ENCODE data around the gene PTGES.

PTGES gene

DNA sequence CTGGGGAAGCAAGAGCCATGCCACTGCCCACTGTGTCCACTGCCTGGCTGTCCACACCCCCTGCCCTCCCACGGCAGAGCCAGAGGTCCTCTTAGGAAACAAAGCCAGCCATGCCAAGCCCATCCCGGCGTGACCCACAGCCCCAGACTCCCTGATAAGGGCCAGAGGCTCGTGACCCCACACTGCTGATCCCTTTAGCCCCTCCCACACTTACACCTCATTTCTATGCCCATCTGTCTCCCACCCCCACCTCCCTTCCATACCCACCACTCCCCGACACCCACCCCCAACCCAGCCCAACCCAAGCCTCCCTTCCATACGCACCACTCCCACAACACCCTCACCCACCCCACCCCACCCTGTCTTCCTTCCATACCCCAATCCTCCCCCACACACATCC lies 17.3 kb downstream of the PTGES start:
- no peak for TF ChIP-seq CTCF (IDR thresholded peaks at IDR 0.05; ENCODE audit: extremely low read depth, insufficient read depth, missing control alignments)
- DNase-seq (ENCODE audit: low spot score), result no peak
- in situ Hi-C loops (cut with MboI; ENCODE audit: low pct_unique_long_range_greater_than_20kb, low sequenced_read_pairs, unreplicated experiment), result loop anchor here (10.0 kb wide), 1 partner anchor 49 kb away; no protein-coding TSS in a partner anchor

DNA sequence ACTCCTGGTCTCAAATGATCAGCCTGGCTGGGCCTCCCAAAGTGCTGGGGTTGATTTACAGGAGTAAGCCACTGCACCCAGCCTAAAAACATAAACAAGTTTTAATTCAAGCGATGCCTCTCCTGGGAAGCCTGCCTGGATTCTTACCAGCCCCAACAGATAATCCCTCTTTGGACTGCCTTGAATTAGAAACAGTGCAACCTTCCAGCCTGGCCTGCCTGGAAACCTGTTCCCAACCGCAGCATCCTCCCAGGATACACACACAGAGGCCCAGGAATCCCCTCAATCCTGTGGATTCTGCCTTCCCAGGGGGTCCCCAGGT lies 19.2 kb downstream of the PTGES start:
- in situ Hi-C loops (cut with MboI; ENCODE audit: low pct_unique_long_range_greater_than_20kb, low sequenced_read_pairs, unreplicated experiment), result loop anchor here (10.0 kb wide), 1 partner anchor 51 kb away; no protein-coding TSS in a partner anchor
- DNase-seq (ENCODE audit: low spot score), result no peak
- no peak for TF ChIP-seq CTCF (IDR thresholded peaks at IDR 0.05; ENCODE audit: extremely low read depth, insufficient read depth, missing control alignments)

DNA sequence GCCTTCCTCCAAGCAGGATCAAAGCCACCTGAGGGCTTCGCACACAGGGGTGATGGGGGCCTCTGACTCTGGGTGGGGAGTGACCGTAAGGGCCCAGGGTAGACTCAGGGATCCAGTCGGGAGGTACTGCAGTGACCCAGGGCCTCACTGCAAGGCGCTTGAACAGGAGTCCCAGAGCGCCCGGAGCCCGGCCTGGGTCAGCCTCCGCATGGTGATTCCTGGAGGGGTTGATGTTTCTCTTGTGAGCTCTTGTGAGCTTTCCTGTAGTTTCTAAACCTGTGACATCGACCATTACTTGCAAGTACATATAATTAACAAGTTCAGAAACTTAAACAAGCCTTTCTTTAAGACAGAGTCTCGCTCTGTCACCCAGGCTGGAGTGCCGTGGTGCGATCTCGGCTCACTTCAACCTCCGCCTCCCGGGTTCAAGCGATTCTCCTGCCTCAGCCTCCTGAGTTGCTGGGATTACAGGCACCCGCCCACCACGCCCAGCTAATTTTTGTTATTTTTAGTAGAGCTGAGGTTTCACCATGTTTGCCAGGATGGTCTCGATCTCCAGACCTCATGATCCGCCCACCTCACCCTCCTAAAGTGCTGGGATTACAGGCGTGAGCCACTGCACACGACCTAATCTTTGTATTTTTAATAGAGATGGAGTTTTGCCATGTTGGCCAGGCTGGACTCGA lies 19.8 kb downstream of the PTGES start:
- no peak for DNase-seq (ENCODE audit: low spot score)
- in situ Hi-C loops (cut with MboI; ENCODE audit: low pct_unique_long_range_greater_than_20kb, low sequenced_read_pairs, unreplicated experiment), result loop anchor here (10.0 kb wide), 1 partner anchor 52 kb away; no protein-coding TSS in a partner anchor
- TF ChIP-seq CTCF (IDR thresholded peaks at IDR 0.05; ENCODE audit: extremely low read depth, insufficient read depth, missing control alignments), result no peak

GRCh38 chr9:129732100-129732499 lies 20.7 kb downstream of the PTGES start:
- no peak for DNase-seq (ENCODE audit: low spot score)
- TF ChIP-seq CTCF (IDR thresholded peaks at IDR 0.05; ENCODE audit: extremely low read depth, insufficient read depth, missing control alignments), result no peak
- in situ Hi-C loops (cut with MboI; ENCODE audit: low pct_unique_long_range_greater_than_20kb, low sequenced_read_pairs, unreplicated experiment), result loop anchor here (10.0 kb wide), 1 partner anchor 53 kb away; no protein-coding TSS in a partner anchor

GRCh38 chr9:129731477-129732085 lies 21.3 kb downstream of the PTGES start:
- no peak for TF ChIP-seq CTCF (IDR thresholded peaks at IDR 0.05; ENCODE audit: extremely low read depth, insufficient read depth, missing control alignments)
- DNase-seq (ENCODE audit: low spot score), result no peak
- in situ Hi-C loops (cut with MboI; ENCODE audit: low pct_unique_long_range_greater_than_20kb, low sequenced_read_pairs, unreplicated experiment), result loop anchor here (10.0 kb wide), 1 partner anchor 53 kb away; no protein-coding TSS in a partner anchor

DNA sequence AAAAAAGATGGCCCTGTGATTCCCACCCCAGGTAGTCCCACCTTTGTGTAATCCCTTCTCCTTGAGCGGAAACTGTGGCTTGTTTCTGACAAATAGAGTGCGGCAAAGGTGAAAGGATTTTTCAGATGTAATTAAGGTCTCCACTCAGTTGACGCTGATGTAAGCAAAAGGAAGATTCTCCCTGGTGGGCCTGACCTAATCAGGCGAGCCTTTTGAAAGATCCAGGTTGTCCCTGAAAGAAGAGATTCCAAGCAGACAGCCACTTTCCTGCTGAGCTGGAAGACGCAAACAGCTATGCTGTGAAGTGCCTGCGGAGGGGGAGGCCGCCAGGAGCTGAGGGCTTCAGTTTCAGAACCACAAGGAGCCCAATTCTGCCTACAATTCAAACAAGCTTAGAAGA lies 24.1 kb downstream of the PTGES start:
- no peak for TF ChIP-seq CTCF (IDR thresholded peaks at IDR 0.05; ENCODE audit: extremely low read depth, insufficient read depth, missing control alignments)
- DNase-seq (ENCODE audit: low spot score), result no peak
- in situ Hi-C loops (cut with MboI; ENCODE audit: low pct_unique_long_range_greater_than_20kb, low sequenced_read_pairs, unreplicated experiment), result no loop called here
